ENCODE results near the gene AQP2.
"Not testable (repeated sequence)": the region's sequence is repeated elsewhere in the genome, so short reads cannot be mapped to it uniquely, and the experiment has no call there.

AQP2 gene

GRCh38 chr12:49985981-49986380, 35.4 kb downstream of the AQP2 start:
- peak; percentile 21 for DNase-seq (ENCODE audit: low read depth)
- no peak overlapping the region for H3K4me3 ChIP-seq (ENCODE audit: control insufficient read depth, low read depth, low read length)
- TF ChIP-seq CTCF (conservative IDR thresholded peaks at IDR 0.05; ENCODE audit: control insufficient read depth, insufficient read depth, low read depth, low read length): no peak

- not testable (repeated sequence) for H3K4me3 ChIP-seq (ENCODE audit: control insufficient read depth, low read depth, low read length); DNase-seq (ENCODE audit: low read depth)
Observed at GRCh38 chr12:49986476-49986875, 35.9 kb downstream of the AQP2 start.

GRCh38 chr12:49987625-49988303, 37.2 kb downstream of the AQP2 start:
- no peak for TF ChIP-seq CTCF (conservative IDR thresholded peaks at IDR 0.05; ENCODE audit: control insufficient read depth, insufficient read depth, low read depth, low read length)
- no peak overlapping the region for H3K4me3 ChIP-seq (ENCODE audit: control insufficient read depth, low read depth, low read length)
- DNase-seq (ENCODE audit: low read depth): no peak

- H3K4me3 ChIP-seq (ENCODE audit: control insufficient read depth, low read depth, low read length); DNase-seq (ENCODE audit: low read depth): not testable (repeated sequence)
Observed at GRCh38 chr12:49989400-49989799, 38.9 kb downstream of the AQP2 start.

- DNase-seq (ENCODE audit: low read depth): peak; percentile 51
- no peak for TF ChIP-seq CTCF (conservative IDR thresholded peaks at IDR 0.05; ENCODE audit: control insufficient read depth, insufficient read depth, low read depth, low read length)
- no peak overlapping the region for H3K4me3 ChIP-seq (ENCODE audit: control insufficient read depth, low read depth, low read length)
Observed at GRCh38 chr12:49990273-49990672, 39.7 kb downstream of the AQP2 start.

GRCh38 chr12:49998453-49998852, 47.9 kb downstream of the AQP2 start:
- no peak for TF ChIP-seq CTCF (conservative IDR thresholded peaks at IDR 0.05; ENCODE audit: control insufficient read depth, insufficient read depth, low read depth, low read length)
- DNase-seq (ENCODE audit: low read depth): no peak
- H3K4me3 ChIP-seq (ENCODE audit: control insufficient read depth, low read depth, low read length): no peak overlapping the region

- DNase-seq (ENCODE audit: low read depth): peak; percentile 16
- TF ChIP-seq CTCF (conservative IDR thresholded peaks at IDR 0.05; ENCODE audit: control insufficient read depth, insufficient read depth, low read depth, low read length): no peak
- H3K4me3 ChIP-seq (ENCODE audit: control insufficient read depth, low read depth, low read length): no peak overlapping the region
Observed at GRCh38 chr12:50003595-50003994, 53.1 kb downstream of the AQP2 start.

GRCh38 chr12:50004696-50005095, 54.2 kb downstream of the AQP2 start:
- no peak for DNase-seq (ENCODE audit: low read depth)
- no peak for TF ChIP-seq CTCF (conservative IDR thresholded peaks at IDR 0.05; ENCODE audit: control insufficient read depth, insufficient read depth, low read depth, low read length)
- H3K4me3 ChIP-seq (ENCODE audit: control insufficient read depth, low read depth, low read length): no peak overlapping the region
